Peyer's patch (tissue), 4 donors: Measurements from ENCODE around the gene CUL7.

Experiments
- CTCF ChIP-seq, 6 experiments: fragments of 450-650 bp in 4 of 6; fragments of 200-600 bp in 2 of 6; sonication (generic) in 1 of 6; IDR thresholded peaks; one replicate each; pipeline ENCODE4 v1.5.1; 2017 to 2019; ENCODE audit warnings: antibody characterized with exemption in 6 of 6, mild to moderate bottlenecking in 3 of 6, moderate library complexity in 1 of 6
- POLR2A ChIP-seq, 2 donors: fragments of 450-650 bp; IDR thresholded peaks; one replicate each; pipeline ENCODE4 v1.5.1; 2017; ENCODE audit warnings: antibody characterized with exemption in 2 of 2, mild to moderate bottlenecking in 2 of 2, moderate library complexity in 2 of 2

GRCh38 chr6:43040542-43041257 is 13.0 kb downstream of the CUL7 start:
- TF ChIP-seq CTCF (IDR thresholded peaks at IDR 0.05), result no peak
- no peak for TF ChIP-seq POLR2A (IDR thresholded peaks at IDR 0.05)
